Neuronal stem cell (in vitro differentiated cells): ENCODE measurements around the gene SSBP3.

Source experiments
- DNase-seq: peaks from one replicate; pipeline ENCODE4 v3.0.0-alpha.2; 2013; ENCODE audit warnings: low spot score
- H2AFZ ChIP-seq: one replicate; pipeline ENCODE4 v1.6.1; 2013; ENCODE audit warnings: mild to moderate bottlenecking, low read length, inconsistent platforms
- H2AK5ac ChIP-seq: 2 replicates; pipeline ENCODE4 v1.6.1; 2013; ENCODE audit warnings: low read depth, mild to moderate bottlenecking, inconsistent platforms, low read length, moderate library complexity, mixed read lengths
- H2BK120ac ChIP-seq: 2 replicates; pipeline ENCODE4 v1.6.1; 2013; ENCODE audit warnings: low read depth, mild to moderate bottlenecking, inconsistent platforms, low read length, moderate library complexity, mixed read lengths
- H2BK12ac ChIP-seq: one replicate; pipeline ENCODE4 v1.6.1; 2013; ENCODE audit warnings: low read length, inconsistent platforms
- H2BK15ac ChIP-seq: 2 replicates; pipeline ENCODE4 v1.6.1; 2013; ENCODE audit warnings: mild to moderate bottlenecking, low read length, inconsistent platforms, mixed read lengths
- H2BK5ac ChIP-seq: one replicate; pipeline ENCODE4 v1.6.1; 2013; ENCODE audit warnings: inconsistent platforms, mild to moderate bottlenecking, low read length, moderate library complexity
- H3K14ac ChIP-seq: one replicate; pipeline ENCODE4 v1.6.1; 2013; ENCODE audit warnings: low read length, inconsistent platforms
- H3K18ac ChIP-seq: 2 replicates; pipeline ENCODE4 v1.6.1; 2013; ENCODE audit warnings: low read length, inconsistent platforms
- H3K23ac ChIP-seq: 2 replicates; pipeline ENCODE4 v1.6.1; 2013; ENCODE audit warnings: low read depth, mild to moderate bottlenecking, mixed read lengths, low read length, inconsistent platforms; ENCODE audit not compliant: poor library complexity
- H3K27ac ChIP-seq: replicated peaks from 3 replicates; pipeline ENCODE4 v1.5.1; 2013; ENCODE audit warnings: low read length, inconsistent platforms
- H3K27me3 ChIP-seq, 3 experiments: 2 replicates each; pipeline ENCODE4 v1.6.1; 2013; ENCODE audit warnings: low read length in 3 of 3, mild to moderate bottlenecking in 2 of 3, inconsistent platforms in 1 of 3, low read depth in 1 of 3, mixed read lengths in 1 of 3, moderate library complexity in 1 of 3; ENCODE audit not compliant: control insufficient read depth in 3 of 3, insufficient read depth in 3 of 3
- H3K36me3 ChIP-seq, 2 donors: replicated peaks in 1 of 2; 2 replicates each; pipeline ENCODE4 v1.6.1; 2013; ENCODE audit warnings: low read length in 2 of 2; ENCODE audit not compliant: control insufficient read depth in 2 of 2, insufficient read depth in 2 of 2
- H3K4ac ChIP-seq: 2 replicates; pipeline ENCODE4 v1.6.1; 2013; ENCODE audit warnings: inconsistent platforms, mild to moderate bottlenecking, low read length, moderate library complexity
- H3K4me1 ChIP-seq, 2 donors: 1 replicate in 1 of 2; 2 replicates in 1 of 2; pipeline ENCODE4 v1.6.1; 2013; ENCODE audit warnings: low read length in 2 of 2, low read depth in 1 of 2; ENCODE audit not compliant: control insufficient read depth in 2 of 2, insufficient read depth in 1 of 2
- H3K4me2 ChIP-seq: one replicate; pipeline ENCODE4 v1.6.1; 2013; ENCODE audit warnings: mild to moderate bottlenecking, low read length, inconsistent platforms; ENCODE audit not compliant: insufficient read depth, poor library complexity, severe bottlenecking
- H3K4me3 ChIP-seq, 2 donors: 2 replicates each; pipeline ENCODE4 v1.5.1; 2013; ENCODE audit warnings: low read length in 2 of 2, mild to moderate bottlenecking in 2 of 2, inconsistent platforms in 1 of 2, moderate library complexity in 1 of 2
- H3K79me1 ChIP-seq: one replicate; pipeline ENCODE4 v1.6.1; 2013; ENCODE audit warnings: low read depth, mild to moderate bottlenecking, inconsistent platforms, low read length, moderate library complexity
- H3K9ac ChIP-seq: one replicate; pipeline ENCODE4 v1.6.1; 2013; ENCODE audit warnings: mild to moderate bottlenecking, low read depth, low read length, inconsistent platforms; ENCODE audit not compliant: poor library complexity
- H3K9me3 ChIP-seq, 2 donors: replicated peaks in 1 of 2; 2 replicates each; pipeline versions ENCODE3 to v1.6.1; 2013; ENCODE audit warnings: low read length in 2 of 2, mild to moderate bottlenecking in 2 of 2, inconsistent platforms in 1 of 2, low read depth in 1 of 2, mixed read lengths in 1 of 2, moderate library complexity in 1 of 2; ENCODE audit not compliant: control insufficient read depth in 2 of 2, insufficient read depth in 1 of 2
- H4K8ac ChIP-seq: one replicate; pipeline ENCODE4 v1.6.1; 2013; ENCODE audit warnings: low read depth, mild to moderate bottlenecking, inconsistent platforms, low read length, moderate library complexity
- H4K91ac ChIP-seq: one replicate; pipeline ENCODE4 v1.6.1; 2013; ENCODE audit warnings: low read length, low read depth, mild to moderate bottlenecking, inconsistent platforms; ENCODE audit not compliant: poor library complexity
- WGBS, 2 donors: extraction: QIAGEN DNeasy Blood & Tissue Kit; methylation state at CpG; one replicate each; pipeline ENCODE4 v1.1.7; 2013; ENCODE audit warnings: missing lambda C conversion rate in 2 of 2, mixed read lengths in 1 of 2; ENCODE audit not compliant: insufficient read length in 2 of 2, insufficient replicate concordance in 1 of 2; ENCODE audit errors: extremely low coverage in 2 of 2; 5-methylcytosine and 5-hydroxymethylcytosine counted together

The SSBP3 gene

GRCh38 chr1:54361342-54361741 lies 44.9 kb downstream of the SSBP3 start:
- Histone ChIP-seq H2BK12ac (no peak overlapping the region), H3K18ac (no peak overlapping the region), H3K4ac (no peak overlapping the region), H3K23ac (no peak overlapping the region), H2AFZ (no peak overlapping the region), H2BK120ac (no peak overlapping the region), H3K9me3 (no peaks in the 10 kb centered on the region), H3K79me1 (peaks cover 7% of the 10 kb centered on the region), H3K4me3 (no peak overlapping the region), H3K9ac (no peak overlapping the region), H2BK5ac (no peak overlapping the region), H2BK15ac (no peak overlapping the region), H4K91ac (no peak overlapping the region), H2AK5ac (no peak overlapping the region), H3K27ac (no peak overlapping the region), H4K8ac (no peak overlapping the region), H3K4me1 (peaks cover 15 to 21% of the 10 kb centered on the region in 2 donors), H3K4me2 (no peak overlapping the region), H3K27me3 (no peaks in the 10 kb centered on the region), H3K14ac (no peak overlapping the region), H3K36me3 (peaks cover 4 to 77% of the 10 kb centered on the region in 2 donors)
- DNase-seq: no peak
- WGBS, 2 donors: no CpG with 5 or more reads among the region's 12 CpGs

- Histone ChIP-seq H3K23ac (no peak overlapping the region), H3K9ac (no peak overlapping the region), H3K14ac (no peak overlapping the region), H2BK5ac (no peak overlapping the region), H3K27ac (no peak overlapping the region), H3K9me3 (no peaks in the 10 kb centered on the region), H3K27me3 (no peaks in the 10 kb centered on the region), H3K4me1 (peaks cover 23 to 30% of the 10 kb centered on the region in 2 donors), H2AK5ac (no peak overlapping the region), H3K4me3 (no peak overlapping the region), H2BK12ac (no peak overlapping the region), H2BK15ac (no peak overlapping the region), H3K4ac (no peak overlapping the region), H3K18ac (no peak overlapping the region), H3K4me2 (no peak overlapping the region), H4K8ac (no peak overlapping the region), H3K36me3 (peaks cover 4 to 68% of the 10 kb centered on the region in 2 donors), H2BK120ac (no peak overlapping the region), H3K79me1 (peaks cover 10% of the 10 kb centered on the region), H4K91ac (no peak overlapping the region), H2AFZ (no peak overlapping the region)
- no peak for DNase-seq
- WGBS, 2 donors: no CpG with 5 or more reads among the region's 6 CpGs
Observed at GRCh38 chr1:54360165-54361005, 45.8 kb downstream of the SSBP3 start.

DNA sequence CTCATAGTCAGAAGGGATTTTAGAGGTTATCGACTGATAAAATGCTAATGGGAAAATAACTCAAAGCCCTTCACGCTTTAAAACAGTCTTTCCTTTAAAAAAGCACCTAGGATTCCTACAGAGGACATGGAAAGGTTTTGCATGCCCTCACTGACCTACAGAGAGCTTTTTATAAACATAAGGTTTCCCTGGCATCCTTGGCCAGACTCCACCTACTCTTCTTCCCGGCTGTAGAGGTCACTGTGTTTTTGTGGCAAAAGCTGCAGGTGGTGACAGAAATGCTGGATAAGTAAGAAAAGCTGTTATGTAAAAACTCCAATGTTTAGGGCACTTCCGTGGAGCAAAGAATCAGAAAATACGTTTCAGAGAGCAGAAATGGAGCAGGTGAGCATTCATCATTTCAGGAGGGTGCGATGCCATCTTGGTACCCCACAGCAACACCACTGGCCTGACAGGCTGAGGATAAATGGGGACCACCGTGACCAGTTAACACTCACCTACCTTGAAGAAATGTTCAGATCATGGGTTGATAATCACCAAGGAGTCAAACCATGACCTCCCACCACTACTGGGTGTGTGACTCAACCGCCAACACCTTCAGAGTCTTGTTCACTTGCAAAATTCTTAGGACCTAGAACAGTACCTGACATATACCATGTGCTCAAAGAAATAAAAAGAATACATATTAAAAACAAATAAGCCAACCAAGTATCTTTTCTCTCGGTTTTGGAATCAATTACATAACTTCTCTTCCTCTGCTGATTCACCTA lies 46.6 kb downstream of the SSBP3 start:
- no peak for DNase-seq
- Histone ChIP-seq H3K18ac (no peak overlapping the region), H4K8ac (no peak overlapping the region), H3K4me2 (no peak overlapping the region), H3K4me3 (no peak overlapping the region), H3K14ac (no peak overlapping the region), H3K23ac (no peak overlapping the region), H3K4me1 (peaks cover 30 to 36% of the 10 kb centered on the region in 2 donors), H3K79me1 (peaks cover 9% of the 10 kb centered on the region), H3K27me3 (no peaks in the 10 kb centered on the region), H3K4ac (no peak overlapping the region), H2AK5ac (no peak overlapping the region), H2AFZ (no peak overlapping the region), H2BK5ac (no peak overlapping the region), H3K27ac (no peak overlapping the region), H3K9me3 (no peaks in the 10 kb centered on the region), H3K36me3 (peaks cover 2 to 60% of the 10 kb centered on the region in 2 donors), H2BK15ac (no peak overlapping the region), H2BK120ac (no peak overlapping the region), H3K9ac (no peak overlapping the region), H2BK12ac (no peak overlapping the region), H4K91ac (no peak overlapping the region)
- no CpG with 5 or more reads among the region's 9 CpGs for WGBS, 2 donors

- H4K8ac ChIP-seq: no peak overlapping the region
- peaks cover 38 to 39% of the 10 kb centered on the region in 2 donors for H3K4me1 ChIP-seq
- H3K18ac ChIP-seq: no peak overlapping the region
- no peak overlapping the region for H2AK5ac ChIP-seq
- no CpG with 5 or more reads among the region's 14 CpGs for WGBS, 2 donors
- H2BK120ac ChIP-seq: no peak overlapping the region
- no peak overlapping the region for H2BK12ac ChIP-seq
- H4K91ac ChIP-seq: no peak overlapping the region
- peaks cover 2 to 50% of the 10 kb centered on the region in 2 donors for H3K36me3 ChIP-seq
- no peaks in the 10 kb centered on the region for H3K27me3 ChIP-seq
- no peak overlapping the region for H3K4me3 ChIP-seq
- H3K23ac ChIP-seq: no peak overlapping the region
- H3K4me2 ChIP-seq: no peak overlapping the region
- H3K14ac ChIP-seq: no peak overlapping the region
- H3K9ac ChIP-seq: no peak overlapping the region
- H2BK15ac ChIP-seq: no peak overlapping the region
- DNase-seq: no peak
- no peaks in the 10 kb centered on the region for H3K9me3 ChIP-seq
- H3K4ac ChIP-seq: no peak overlapping the region
- peaks cover 8% of the 10 kb centered on the region for H3K79me1 ChIP-seq
- no peak overlapping the region for H2AFZ ChIP-seq
- no peak overlapping the region for H3K27ac ChIP-seq
- no peak overlapping the region for H2BK5ac ChIP-seq
Observed at GRCh38 chr1:54358503-54359168, 47.6 kb downstream of the SSBP3 start.
